ENCODE measurements around the gene HOXA2. TPM values are rescaled to one million over a fixed set of nuclear protein-coding genes. Genes with fewer than 3 reads are reported as not detected.

Gene HOXA2
- total RNA-seq, 1 donor from 2014 or later, result 0.69 TPM

DNA sequence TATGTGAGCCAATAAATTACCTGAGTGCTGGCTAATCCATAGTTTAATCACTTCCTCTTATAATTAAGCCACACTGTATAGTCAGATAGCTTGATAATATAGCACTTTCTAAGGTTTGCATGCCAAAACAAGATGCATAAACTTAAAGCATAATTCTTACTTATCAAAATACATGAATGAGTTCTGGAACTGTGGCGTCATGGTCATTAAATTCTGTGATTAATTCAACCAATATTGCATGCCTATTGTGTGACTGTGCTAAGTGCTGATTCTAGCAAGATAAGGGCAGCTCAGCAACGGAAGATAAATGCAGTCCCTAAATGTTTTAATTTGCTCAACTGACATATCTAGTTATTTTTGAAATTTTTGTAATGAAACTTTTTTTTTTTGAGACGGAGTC is 36.3 kb downstream of the HOXA2 start:
- no peak overlapping the region for H3K4me3 ChIP-seq (ENCODE audit: low read depth, low read length)
- DNase-seq (ENCODE audit: low read depth), result no peak
- TF ChIP-seq, protein P1, sequence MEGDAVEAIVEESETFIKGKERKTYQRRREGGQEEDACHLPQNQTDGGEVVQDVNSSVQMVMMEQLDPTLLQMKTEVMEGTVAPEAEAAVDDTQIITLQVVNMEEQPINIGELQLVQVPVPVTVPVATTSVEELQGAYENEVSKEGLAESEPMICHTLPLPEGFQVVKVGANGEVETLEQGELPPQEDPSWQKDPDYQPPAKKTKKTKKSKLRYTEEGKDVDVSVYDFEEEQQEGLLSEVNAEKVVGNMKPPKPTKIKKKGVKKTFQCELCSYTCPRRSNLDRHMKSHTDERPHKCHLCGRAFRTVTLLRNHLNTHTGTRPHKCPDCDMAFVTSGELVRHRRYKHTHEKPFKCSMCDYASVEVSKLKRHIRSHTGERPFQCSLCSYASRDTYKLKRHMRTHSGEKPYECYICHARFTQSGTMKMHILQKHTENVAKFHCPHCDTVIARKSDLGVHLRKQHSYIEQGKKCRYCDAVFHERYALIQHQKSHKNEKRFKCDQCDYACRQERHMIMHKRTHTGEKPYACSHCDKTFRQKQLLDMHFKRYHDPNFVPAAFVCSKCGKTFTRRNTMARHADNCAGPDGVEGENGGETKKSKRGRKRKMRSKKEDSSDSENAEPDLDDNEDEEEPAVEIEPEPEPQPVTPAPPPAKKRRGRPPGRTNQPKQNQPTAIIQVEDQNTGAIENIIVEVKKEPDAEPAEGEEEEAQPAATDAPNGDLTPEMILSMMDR (conservative IDR thresholded peaks at IDR 0.05; ENCODE audit: low read depth, low read length), result no peak

DNA sequence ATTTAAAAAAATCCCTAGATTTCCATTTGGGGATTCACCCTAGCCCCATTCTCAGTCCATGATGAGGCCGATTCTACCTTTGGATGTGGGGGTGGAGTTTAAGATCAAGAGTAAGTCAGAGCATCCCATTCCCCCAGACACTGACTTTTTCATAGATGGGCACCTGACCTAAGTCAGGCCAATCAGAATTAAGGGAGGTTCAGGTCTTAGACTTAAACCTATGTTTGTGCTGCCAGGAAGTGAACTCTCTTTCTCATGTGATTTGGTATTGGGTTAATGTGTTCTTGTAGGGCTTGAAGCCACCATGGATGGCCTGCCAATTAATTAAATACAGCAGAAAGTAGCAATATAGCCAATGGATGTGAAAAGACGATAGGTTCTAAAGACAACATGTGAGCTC is 36.8 kb downstream of the HOXA2 start:
- no peak overlapping the region for H3K4me3 ChIP-seq (ENCODE audit: low read depth, low read length)
- TF ChIP-seq, protein P1 (conservative IDR thresholded peaks at IDR 0.05; ENCODE audit: low read depth, low read length), result no peak
- DNase-seq (ENCODE audit: low read depth), result no peak

DNA sequence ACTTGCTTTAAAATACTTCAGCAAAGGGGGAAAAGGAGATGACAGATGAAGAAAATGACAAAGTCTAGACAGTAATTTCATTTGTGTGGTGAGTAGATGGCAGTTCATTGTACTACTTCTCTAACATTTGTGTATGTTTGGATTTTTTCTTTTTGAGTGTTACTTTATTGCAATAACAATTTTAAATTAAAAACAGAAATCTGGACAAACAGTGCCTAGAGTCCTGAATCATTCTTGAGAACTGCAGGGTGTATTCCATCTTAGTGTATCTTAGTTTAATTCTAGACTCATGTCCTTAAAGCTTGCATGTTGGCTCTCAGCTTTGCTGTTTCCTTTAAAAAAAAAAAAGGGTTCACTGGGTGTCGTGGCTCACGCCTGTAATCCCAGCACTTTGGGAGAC is 37.8 kb downstream of the HOXA2 start:
- no peak for DNase-seq (ENCODE audit: low read depth)
- H3K4me3 ChIP-seq (ENCODE audit: low read depth, low read length), result no peak overlapping the region
- TF ChIP-seq, protein P1 (conservative IDR thresholded peaks at IDR 0.05; ENCODE audit: low read depth, low read length), result no peak

DNA sequence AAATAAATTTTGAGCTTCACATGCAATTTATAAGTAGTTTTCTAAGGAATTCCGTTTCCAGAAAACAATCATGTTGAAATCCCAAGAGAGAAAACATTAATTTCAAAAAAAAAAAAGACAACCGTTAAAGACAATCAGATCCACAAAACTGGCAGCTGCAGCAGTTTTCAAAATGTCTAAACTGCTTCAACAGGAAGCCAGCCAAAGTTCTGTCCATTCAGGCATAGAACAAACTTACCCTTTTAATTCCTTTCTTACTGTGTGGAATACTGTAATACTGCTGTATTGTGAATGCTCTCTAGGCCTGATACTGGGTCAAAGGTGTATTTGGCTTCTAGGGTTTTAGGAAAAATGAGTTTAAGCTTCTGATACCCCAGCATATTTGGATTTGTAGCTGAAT is 38.3 kb downstream of the HOXA2 start:
- no peak for DNase-seq (ENCODE audit: low read depth)
- TF ChIP-seq, protein P1 (conservative IDR thresholded peaks at IDR 0.05; ENCODE audit: low read depth, low read length), result no peak
- no peak overlapping the region for H3K4me3 ChIP-seq (ENCODE audit: low read depth, low read length)

DNA sequence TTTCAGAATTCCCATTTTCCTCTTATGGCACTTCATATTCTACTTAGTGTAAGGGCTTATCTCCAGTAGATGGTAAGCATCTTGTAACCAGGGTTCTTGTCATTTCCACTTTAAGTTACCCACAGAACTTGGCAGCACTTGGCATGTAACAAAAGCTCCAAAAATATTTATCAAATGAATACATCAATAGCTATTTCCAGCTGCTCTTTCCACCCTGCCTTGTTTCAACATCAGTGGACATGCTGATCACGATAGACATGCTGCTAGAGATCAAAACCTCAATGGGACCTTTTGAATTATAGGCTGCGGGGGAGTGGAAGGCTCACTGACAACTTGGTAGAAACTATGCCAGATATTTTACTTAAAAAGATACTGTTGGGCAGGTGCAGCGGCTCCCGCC is 39.5 kb downstream of the HOXA2 start:
- DNase-seq (ENCODE audit: low read depth), result no peak
- TF ChIP-seq, protein P1 (conservative IDR thresholded peaks at IDR 0.05; ENCODE audit: low read depth, low read length), result no peak
- no peak overlapping the region for H3K4me3 ChIP-seq (ENCODE audit: low read depth, low read length)

DNA sequence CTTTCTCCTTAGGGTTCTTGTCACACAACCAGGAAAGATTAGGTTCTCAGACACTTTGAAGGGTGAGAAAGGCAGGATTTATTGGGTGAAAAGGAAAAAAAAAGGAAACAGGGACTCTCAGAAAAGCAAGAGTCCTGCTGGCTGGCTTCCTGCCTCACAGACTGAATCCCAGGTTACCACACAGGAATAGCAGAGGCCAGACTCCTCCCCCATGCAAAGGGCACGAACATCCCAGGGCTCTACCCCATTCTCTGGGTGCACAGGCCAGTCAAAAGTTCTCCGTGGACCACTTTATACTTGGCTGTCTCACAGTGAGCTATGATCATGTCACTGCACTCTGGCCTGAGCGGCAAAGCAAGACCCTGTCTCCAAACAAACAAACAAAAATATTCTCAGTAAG is 49.3 kb downstream of the HOXA2 start:
- no peak overlapping the region for H3K4me3 ChIP-seq (ENCODE audit: low read depth, low read length)
- DNase-seq (ENCODE audit: low read depth), result no peak
- TF ChIP-seq, protein P1 (conservative IDR thresholded peaks at IDR 0.05; ENCODE audit: low read depth, low read length), result no peak

DNA sequence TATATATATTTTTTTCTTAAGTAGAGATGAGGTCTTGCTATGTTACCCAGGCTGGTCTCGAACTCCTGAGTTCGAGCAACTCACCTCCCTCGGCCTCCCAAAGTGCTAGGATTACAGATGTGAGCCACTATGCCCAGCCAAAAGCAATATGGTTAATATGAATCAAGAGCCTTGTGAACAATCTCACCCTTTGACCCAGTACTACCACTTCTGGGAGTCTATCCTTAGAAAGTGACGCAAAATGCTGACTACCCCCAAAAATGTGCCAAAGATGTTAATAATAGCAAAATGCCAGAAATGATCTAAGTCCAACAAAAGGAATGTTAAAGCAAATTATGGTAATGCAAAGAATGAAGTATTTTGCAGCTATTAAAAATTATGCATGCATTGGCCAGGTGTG is 51.0 kb downstream of the HOXA2 start:
- no peak overlapping the region for H3K4me3 ChIP-seq (ENCODE audit: low read depth, low read length)
- TF ChIP-seq, protein P1 (conservative IDR thresholded peaks at IDR 0.05; ENCODE audit: low read depth, low read length), result no peak
- no peak for DNase-seq (ENCODE audit: low read depth)

Other genes with a start within 250 kb of the HOXA2 start
- gene SKAP2, start 238.1 kb downstream of the HOXA2 start, total RNA-seq, result 18.3 and 31.5 TPM in 2 replicates
- gene HOXA1, start 6.7 kb downstream of the HOXA2 start, total RNA-seq, result 5.7 and 7.1 TPM in 2 replicates
- 9.2 and 14.6 TPM in 2 replicates for gene HOXA4, start 28.1 kb upstream of the HOXA2 start, total RNA-seq
- 20.1 and 47.6 TPM in 2 replicates for gene HOXA5, start 41.0 kb upstream of the HOXA2 start, total RNA-seq
- 5.7 and 11.8 TPM in 2 replicates for gene HOXA6, start 45.1 kb upstream of the HOXA2 start, total RNA-seq
- 14.4 and 33.2 TPM in 2 replicates for gene HOXA3, start 49.9 kb upstream of the HOXA2 start, total RNA-seq
- 21.4 and 27.9 TPM in 2 replicates for gene HOXA7, start 54.0 kb upstream of the HOXA2 start, total RNA-seq
- 82.4 and 104 TPM in 2 replicates for gene HOXA9, start 62.9 kb upstream of the HOXA2 start, total RNA-seq
- 36.7 and 51.7 TPM in 2 replicates for gene HOXA10, start 71.6 kb upstream of the HOXA2 start, total RNA-seq
- 10.7 and 12.5 TPM in 2 replicates for gene HOXA11, start 82.5 kb upstream of the HOXA2 start, total RNA-seq
- gene HOXA13, start 97.4 kb upstream of the HOXA2 start, total RNA-seq, result not detected in 2 replicates
- not detected in 2 replicates for gene EVX1, start 140.1 kb upstream of the HOXA2 start, total RNA-seq

Measured in epithelial cell of proximal tubule (primary cell).